Activated CD4-positive, alpha-beta memory T cell treated with anti-CD3 and anti-CD28 coated beads for 36 hours (primary cell): ENCODE measurements around the gene CTDP1. TPM values are rescaled to one million over a fixed set of nuclear protein-coding genes. Genes with fewer than 3 reads are reported as not detected.
A peak's percentile ranks its signal among the peaks of the same experiment; 100 is the strongest.

Experiments
- CTCF ChIA-PET: fragments of 350-600 bp; sonication (Branson Sonifier 250); formaldehyde crosslinking; loops from one replicate; lab custom pipeline; 2021; ENCODE audit warnings: antibody characterized with exemption, inconsistent platforms; lab: Charles Lee
- POLR2A ChIA-PET: fragments of 350-600 bp; sonication (Branson Sonifier 250); formaldehyde crosslinking; loops from one replicate; lab custom pipeline; 2021; ENCODE audit warnings: antibody characterized with exemption; lab: Charles Lee
- DNase-seq: peaks from one replicate; pipeline ENCODE4 v3.0.0-alpha.2; 2020
- H3K27ac Mint-ChIP-seq: one replicate; pipeline ENCODE4 v1.8.0; 2021; ENCODE audit warnings: mixed read lengths
- H3K27me3 Mint-ChIP-seq: one replicate; pipeline ENCODE4 v1.8.0; 2021; ENCODE audit warnings: mixed read lengths
- H3K36me3 Mint-ChIP-seq: one replicate; pipeline ENCODE4 v1.8.0; 2021; ENCODE audit warnings: mixed read lengths
- H3K4me1 Mint-ChIP-seq: one replicate; pipeline ENCODE4 v1.8.0; 2021; ENCODE audit warnings: low read depth, mixed read lengths
- H3K4me3 Mint-ChIP-seq: one replicate; pipeline ENCODE4 v1.8.0; 2021; ENCODE audit warnings: mild to moderate bottlenecking, mixed read lengths
- H3K9me3 Mint-ChIP-seq: one replicate; pipeline ENCODE4 v1.8.0; 2021; ENCODE audit warnings: mixed read lengths
- intact Hi-C: fragments of 100-400 bp; cut with micrococcal nuclease; formaldehyde crosslinking; loops from one replicate; pipeline ENCODE4 v1.15.1; 2023
- total RNA-seq, 2 experiments: library from RNA; stranded (reverse); gene quantifications; one replicate each; pipeline ENCODE4 v1.2.3, GENCODE V29; 2021

CTDP1 gene
- total RNA-seq, 2 experiments from 2014 or later: 35.4 to 36.0 TPM

DNA sequence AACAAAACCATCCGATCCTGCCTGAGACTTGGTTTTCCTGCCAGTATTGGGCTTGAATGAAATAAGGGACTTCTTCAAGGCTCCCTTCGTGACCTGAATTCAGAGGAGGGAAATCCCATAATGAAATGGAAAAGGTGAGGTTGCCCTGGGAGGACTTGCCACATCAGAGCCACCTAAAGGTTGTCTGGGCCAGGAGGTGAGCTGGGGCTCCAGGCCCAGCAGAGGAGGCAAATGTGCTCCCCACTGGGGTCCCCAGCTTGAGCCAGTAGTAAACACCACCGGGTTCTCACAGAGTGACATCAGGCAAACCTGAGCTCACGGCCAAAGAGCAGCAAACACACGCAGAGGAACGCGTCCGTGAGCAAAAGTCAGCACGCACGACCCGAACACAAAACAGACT lies 28.6 kb upstream of the CTDP1 start:
- H3K9me3 Mint-ChIP-seq: peaks cover 4% of the 10 kb centered on the region
- POLR2A ChIA-PET: no interaction called here
- H3K27me3 Mint-ChIP-seq: peaks cover 1% of the 10 kb centered on the region
- H3K36me3 Mint-ChIP-seq: no peaks in the 10 kb centered on the region
- CTCF ChIA-PET: no interaction called here
- no peak for DNase-seq
- H3K4me3 Mint-ChIP-seq: no peak overlapping the region
- intact Hi-C loops: no loop called here
- no peaks in the 10 kb centered on the region for H3K4me1 Mint-ChIP-seq
- H3K27ac Mint-ChIP-seq: no peak overlapping the region

DNA sequence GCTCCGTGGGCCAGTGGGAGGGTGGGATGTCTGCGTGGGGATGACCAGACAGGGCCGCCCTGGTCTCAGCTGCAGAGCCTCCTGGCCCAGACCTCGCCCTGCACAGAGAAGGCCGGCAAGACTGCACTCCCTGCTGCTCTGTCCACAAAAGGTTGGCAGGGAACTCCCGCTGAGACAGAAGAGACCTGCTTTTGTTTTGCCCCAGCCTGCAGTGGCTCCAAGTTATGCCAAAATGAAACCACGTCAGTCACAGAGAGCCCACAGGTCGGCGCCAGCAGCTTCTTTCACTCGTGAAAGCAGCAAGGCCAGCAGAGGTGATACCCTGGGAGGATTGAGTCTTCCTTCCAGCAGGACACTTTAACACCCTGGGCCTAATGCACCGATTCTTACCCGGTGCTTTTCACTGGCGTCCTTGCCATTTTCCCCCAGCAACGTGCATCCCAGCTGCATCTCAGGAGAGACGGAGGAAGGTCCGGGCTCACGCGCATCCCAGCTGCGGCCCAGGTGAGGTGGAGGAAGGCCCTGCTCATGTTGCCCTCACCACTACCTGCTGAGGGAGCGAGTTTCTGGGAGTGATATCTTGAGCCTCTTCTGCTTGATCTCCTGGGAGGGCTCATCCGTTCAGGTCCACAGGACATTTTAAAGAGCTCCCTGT lies 22.1 kb upstream of the CTDP1 start:
- Mint-ChIP-seq H3K36me3 (no peaks in the 10 kb centered on the region), H3K4me3 (no peak overlapping the region), H3K9me3 (peaks cover 6% of the 10 kb centered on the region), H3K4me1 (peaks cover 4% of the 10 kb centered on the region), H3K27ac (no peak overlapping the region), H3K27me3 (peaks cover 3% of the 10 kb centered on the region)
- ChIA-PET POLR2A (no interaction called here), CTCF (interaction anchor here (1.3 kb wide), 1 partner anchor 279 kb away, joined by 4 read pairs; no protein-coding TSS in a partner anchor)
- intact Hi-C loops: no loop called here
- DNase-seq: no peak

GRCh38 chr18:79658366-79658765 lies 21.2 kb upstream of the CTDP1 start:
- intact Hi-C loops: no loop called here
- peaks cover 4% of the 10 kb centered on the region for H3K4me1 Mint-ChIP-seq
- H3K4me3 Mint-ChIP-seq: no peak overlapping the region
- CTCF ChIA-PET: interaction anchor here (1.3 to 2.3 kb wide), 2 partner anchors 279 to 280 kb away, joined by 4 to 6 read pairs; no protein-coding TSS in a partner anchor
- no peak overlapping the region for H3K27ac Mint-ChIP-seq
- peaks cover 3% of the 10 kb centered on the region for H3K27me3 Mint-ChIP-seq
- no peak for DNase-seq
- H3K9me3 Mint-ChIP-seq: peaks cover 6% of the 10 kb centered on the region
- POLR2A ChIA-PET: no interaction called here
- H3K36me3 Mint-ChIP-seq: no peaks in the 10 kb centered on the region

- Mint-ChIP-seq H3K4me1 (peaks cover 4% of the 10 kb centered on the region), H3K4me3 (no peak overlapping the region), H3K27ac (no peak overlapping the region), H3K9me3 (peaks cover 6% of the 10 kb centered on the region), H3K27me3 (peaks cover 3% of the 10 kb centered on the region), H3K36me3 (no peaks in the 10 kb centered on the region)
- no peak for DNase-seq
- ChIA-PET POLR2A (no interaction called here), CTCF (interaction anchor here (2.3 kb wide), 1 partner anchor 280 kb away, joined by 6 read pairs; no protein-coding TSS in a partner anchor)
- intact Hi-C loops: no loop called here
Measured at GRCh38 chr18:79659733-79660132, 19.9 kb upstream of the CTDP1 start.

GRCh38 chr18:79662034-79662433 lies 17.6 kb upstream of the CTDP1 start:
- CTCF ChIA-PET: no interaction called here
- Mint-ChIP-seq H3K36me3 (no peaks in the 10 kb centered on the region), H3K4me3 (no peak overlapping the region), H3K27me3 (peaks cover 3% of the 10 kb centered on the region), H3K27ac (no peak overlapping the region), H3K4me1 (peaks cover 4% of the 10 kb centered on the region), H3K9me3 (no peaks in the 10 kb centered on the region)
- POLR2A ChIA-PET: no interaction called here
- intact Hi-C loops: no loop called here
- DNase-seq: no peak

- intact Hi-C loops: no loop called here
- POLR2A ChIA-PET: no interaction called here
- Mint-ChIP-seq H3K36me3 (no peaks in the 10 kb centered on the region), H3K4me1 (peaks cover 4% of the 10 kb centered on the region), H3K27me3 (peaks cover 3% of the 10 kb centered on the region), H3K4me3 (no peak overlapping the region), H3K27ac (no peak overlapping the region), H3K9me3 (no peaks in the 10 kb centered on the region)
- no peak for DNase-seq
- CTCF ChIA-PET: no interaction called here
Measured at GRCh38 chr18:79662439-79662838, 17.2 kb upstream of the CTDP1 start.

- Mint-ChIP-seq H3K36me3 (no peaks in the 10 kb centered on the region), H3K4me1 (peaks cover 4% of the 10 kb centered on the region), H3K9me3 (no peaks in the 10 kb centered on the region), H3K27me3 (peaks cover 3% of the 10 kb centered on the region), H3K27ac (no peak overlapping the region), H3K4me3 (no peak overlapping the region)
- intact Hi-C loops: no loop called here
- POLR2A ChIA-PET: no interaction called here
- CTCF ChIA-PET: interaction anchor here (0.7 to 1.0 kb wide), 2 partner anchors 276 to 286 kb away, joined by 3 to 4 read pairs; no protein-coding TSS in a partner anchor
- no peak for DNase-seq
Measured at GRCh38 chr18:79664525-79665125, 15.0 kb upstream of the CTDP1 start.

- Mint-ChIP-seq H3K36me3 (peaks cover 2% of the 10 kb centered on the region), H3K27me3 (no peaks in the 10 kb centered on the region), H3K4me1 (peaks cover 2% of the 10 kb centered on the region), H3K27ac (no peak overlapping the region), H3K4me3 (no peak overlapping the region), H3K9me3 (peaks cover 2% of the 10 kb centered on the region)
- DNase-seq: no peak
- CTCF ChIA-PET: no interaction called here
- POLR2A ChIA-PET: no interaction called here
- intact Hi-C loops: no loop called here
Measured at GRCh38 chr18:79668203-79668602, 11.4 kb upstream of the CTDP1 start.

GRCh38 chr18:79672490-79673276 lies 6.9 kb upstream of the CTDP1 start:
- intact Hi-C loops: no loop called here
- H3K27ac Mint-ChIP-seq: no peak overlapping the region
- H3K27me3 Mint-ChIP-seq: no peaks in the 10 kb centered on the region
- ChIA-PET POLR2A (no interaction called here), CTCF (interaction anchor here (0.9 to 1.6 kb wide), 2 partner anchors 292 to 487 kb away, joined by 4 to 5 read pairs; no protein-coding TSS in a partner anchor)
- H3K9me3 Mint-ChIP-seq: peaks cover 2% of the 10 kb centered on the region
- peaks cover 21% of the 10 kb centered on the region for H3K36me3 Mint-ChIP-seq
- H3K4me3 Mint-ChIP-seq: no peak overlapping the region
- no peak for DNase-seq
- H3K4me1 Mint-ChIP-seq: peaks cover 14% of the 10 kb centered on the region

GRCh38 chr18:79677221-79677620 lies 2.4 kb upstream of the CTDP1 start:
- peaks cover 43% of the 10 kb centered on the region for H3K4me1 Mint-ChIP-seq
- intact Hi-C loops: no loop called here
- H3K27ac Mint-ChIP-seq: no peak overlapping the region
- DNase-seq: no peak
- ChIA-PET CTCF (no interaction called here), POLR2A (no interaction called here)
- peaks cover 23% of the 10 kb centered on the region for H3K36me3 Mint-ChIP-seq
- peak overlapping the region; percentile 90 for H3K4me3 Mint-ChIP-seq
- H3K27me3 Mint-ChIP-seq: no peaks in the 10 kb centered on the region
- no peaks in the 10 kb centered on the region for H3K9me3 Mint-ChIP-seq

GRCh38 chr18:79677840-79678239 lies 1.8 kb upstream of the CTDP1 start:
- Mint-ChIP-seq H3K4me3 (peak overlapping the region; percentile 90), H3K4me1 (peaks cover 49% of the 10 kb centered on the region), H3K27me3 (no peaks in the 10 kb centered on the region), H3K9me3 (no peaks in the 10 kb centered on the region), H3K36me3 (peaks cover 26% of the 10 kb centered on the region), H3K27ac (peak overlapping the region; percentile 98)
- DNase-seq: no peak
- CTCF ChIA-PET: no interaction called here
- intact Hi-C loops: loop anchor here (2.0 kb wide), 2 partner anchors 273 to 283 kb away; partner anchors contain the start of gene NFATC1
- POLR2A ChIA-PET: no interaction called here
